ENCODE data around the gene TOMM22.

Gene TOMM22

DNA sequence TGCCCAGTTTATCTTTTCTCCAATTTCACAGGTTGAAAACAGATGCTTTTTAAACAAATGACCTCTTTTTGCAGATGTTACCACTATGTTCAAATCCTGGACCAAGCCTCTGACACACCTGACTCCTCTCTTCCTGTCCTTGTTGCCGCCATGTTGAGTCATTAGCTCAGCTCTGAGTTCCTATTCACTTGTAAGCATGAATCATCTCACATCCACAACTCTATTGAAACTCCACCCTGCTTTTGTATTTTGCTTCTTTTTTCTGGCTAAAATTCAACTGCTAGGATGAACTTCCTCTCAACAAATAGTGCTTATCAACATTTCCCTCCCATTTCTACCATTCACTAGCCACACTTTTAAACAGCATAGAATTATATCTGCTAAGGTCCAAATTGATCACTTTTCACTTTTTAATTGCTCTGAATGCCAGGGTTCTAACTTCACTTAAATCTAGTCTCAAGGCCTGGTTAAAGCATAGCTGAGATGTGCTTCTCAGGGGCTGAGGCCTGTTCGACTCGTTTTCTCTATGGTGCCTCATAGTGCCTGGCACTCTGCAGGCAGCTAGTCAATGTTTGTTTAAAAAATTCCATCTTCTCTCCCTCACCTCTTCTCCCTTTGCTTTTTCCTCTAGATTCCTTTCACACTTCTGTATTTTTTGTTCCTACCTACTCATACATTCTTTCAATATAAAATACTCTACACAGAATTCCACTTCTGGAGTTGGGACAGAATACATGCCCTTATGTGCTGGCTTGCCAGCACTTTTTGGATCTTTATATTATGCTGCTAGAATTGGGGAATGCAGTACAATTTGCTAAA is 15.1 kb downstream of the TOMM22 start:
- DNase-seq (ENCODE audit: low read depth in 2 of 3, low spot score in 1 of 3) = peak in 2 of 3 donors; percentile 22 to 36

DNA sequence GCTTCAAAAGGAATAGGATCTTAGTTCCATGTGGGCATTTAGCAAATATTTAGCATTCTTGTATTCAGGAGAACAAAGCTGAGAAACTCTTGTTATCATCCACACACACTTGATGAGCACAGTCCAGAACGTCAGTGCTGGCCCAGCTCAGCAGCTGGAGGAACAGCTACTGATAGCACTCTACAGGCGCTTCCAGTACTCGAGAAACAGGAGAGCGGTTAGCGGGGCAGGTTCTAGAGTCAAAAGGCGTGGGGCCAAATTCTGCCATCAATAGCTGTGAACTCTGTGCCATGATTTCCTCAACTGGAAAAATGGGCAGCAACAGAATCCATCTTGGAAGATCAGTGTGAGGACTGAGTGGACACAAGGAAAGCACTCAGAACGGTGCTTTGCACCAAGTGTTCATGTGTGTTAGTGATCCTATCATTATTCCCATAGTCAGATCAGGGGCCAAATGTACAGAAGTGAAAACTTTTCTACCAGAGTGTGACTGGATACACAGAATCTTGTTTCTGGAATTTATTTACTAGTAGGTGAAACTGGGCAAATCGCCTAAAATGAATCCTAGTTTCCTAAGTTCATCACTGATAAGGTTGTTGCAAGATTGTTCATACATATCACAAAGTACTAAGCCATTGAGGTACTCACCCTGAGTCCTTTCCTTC is 15.8 kb downstream of the TOMM22 start:
- no peak for DNase-seq (ENCODE audit: low read depth in 2 of 3, low spot score in 1 of 3)

DNA sequence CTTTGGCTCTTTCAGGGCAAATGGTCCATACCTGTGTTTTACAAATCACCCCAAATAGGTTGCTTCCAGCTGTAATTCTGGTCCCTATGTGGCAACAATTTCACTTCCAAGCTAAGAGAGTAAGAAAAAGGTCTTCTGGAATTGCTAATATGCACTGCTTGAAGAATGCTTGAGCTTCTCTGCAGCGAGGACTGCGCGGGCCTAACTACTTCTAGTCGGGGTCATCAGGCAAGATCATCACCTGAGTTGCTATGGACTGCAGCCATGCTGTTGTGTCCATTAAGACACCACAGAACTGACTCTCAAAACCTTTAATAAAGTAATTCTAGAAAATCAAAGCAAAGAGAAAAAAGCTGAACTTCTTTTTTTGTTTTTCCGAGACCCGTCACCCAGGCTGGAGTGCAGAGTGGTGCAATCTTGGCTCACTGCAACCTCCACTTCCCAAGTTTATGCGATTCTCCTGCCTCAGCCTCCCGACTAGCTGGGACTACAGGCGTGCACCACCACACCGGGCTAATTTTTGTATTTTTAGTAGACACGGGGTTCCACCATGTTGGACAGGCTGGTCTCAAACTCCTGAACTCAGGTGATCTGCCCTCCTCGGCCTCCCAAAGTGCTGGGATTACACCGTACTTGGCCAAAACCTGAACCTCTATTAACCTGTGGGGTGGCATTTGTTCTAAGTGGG is 16.8 kb downstream of the TOMM22 start:
- no peak for DNase-seq (ENCODE audit: low read depth in 2 of 3, low spot score in 1 of 3)

DNA sequence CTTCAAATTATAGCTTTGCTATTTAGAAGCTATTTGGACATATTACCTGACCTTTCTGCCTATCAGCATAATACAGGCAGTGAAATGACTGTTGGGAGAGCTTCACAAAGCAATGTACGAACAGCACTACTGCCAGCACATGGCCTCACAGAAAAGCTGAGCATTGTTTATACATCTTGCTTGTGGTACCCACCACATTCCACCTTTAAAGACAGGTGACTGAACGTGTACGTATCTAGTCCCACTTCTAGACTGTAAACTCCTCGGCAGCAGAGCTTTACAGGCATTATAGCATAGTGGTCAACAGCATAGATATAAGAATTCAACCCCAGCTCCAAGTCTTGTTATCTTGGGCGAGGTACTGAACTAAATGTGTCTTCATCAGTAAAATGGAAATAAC is 17.4 kb downstream of the TOMM22 start:
- no peak for DNase-seq (ENCODE audit: low read depth in 2 of 3, low spot score in 1 of 3)

DNA sequence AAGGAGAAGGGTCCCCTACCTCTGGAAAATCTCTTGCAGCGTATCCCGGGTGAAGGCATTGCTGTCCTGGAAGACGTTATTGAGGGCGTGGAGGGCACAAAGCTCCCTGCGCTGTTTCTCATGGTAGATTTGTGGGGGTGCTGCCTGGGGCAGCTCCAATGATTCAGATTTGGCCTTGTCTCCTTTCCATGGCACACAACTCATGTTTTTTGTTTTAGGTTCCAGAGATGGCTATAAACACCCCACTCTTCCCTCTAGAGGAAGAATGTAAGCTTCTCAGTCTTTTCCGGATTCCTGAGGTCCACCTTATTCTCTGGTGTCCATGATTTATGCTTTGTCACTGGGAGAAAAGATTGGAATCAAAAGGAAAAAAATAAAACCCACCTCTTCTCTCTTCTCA is 18.0 kb downstream of the TOMM22 start:
- no peak for DNase-seq (ENCODE audit: low read depth in 2 of 3, low spot score in 1 of 3)

DNA sequence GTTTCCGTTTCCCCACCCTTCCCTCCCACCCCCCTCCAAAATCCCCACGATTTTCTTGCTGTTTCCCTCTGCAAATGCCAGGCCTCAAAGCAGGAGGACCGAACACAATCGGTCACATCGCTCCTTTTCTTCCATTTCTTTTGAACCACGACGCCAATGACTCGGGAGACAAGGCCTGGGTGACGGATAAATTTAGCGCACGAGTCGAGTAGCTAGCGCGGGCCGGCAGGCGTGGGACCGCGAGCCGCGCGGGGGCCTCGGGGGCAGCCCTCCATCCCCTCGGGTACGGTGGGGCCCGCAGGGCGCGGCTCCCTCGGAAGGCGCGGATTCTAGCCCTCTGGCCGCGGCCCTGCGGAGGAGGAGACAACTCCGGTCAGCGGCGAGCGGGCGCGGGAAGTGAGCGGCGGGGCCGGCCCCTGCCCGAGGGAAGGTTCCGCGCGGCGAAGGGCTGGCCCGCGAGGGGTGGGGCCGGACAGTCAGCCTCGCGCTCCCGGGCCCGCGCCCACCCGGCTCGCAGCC is 18.6 kb downstream of the TOMM22 start:
- peak in 1 of 3 donors; percentile 43 for DNase-seq (ENCODE audit: low read depth in 2 of 3, low spot score in 1 of 3)

DNA sequence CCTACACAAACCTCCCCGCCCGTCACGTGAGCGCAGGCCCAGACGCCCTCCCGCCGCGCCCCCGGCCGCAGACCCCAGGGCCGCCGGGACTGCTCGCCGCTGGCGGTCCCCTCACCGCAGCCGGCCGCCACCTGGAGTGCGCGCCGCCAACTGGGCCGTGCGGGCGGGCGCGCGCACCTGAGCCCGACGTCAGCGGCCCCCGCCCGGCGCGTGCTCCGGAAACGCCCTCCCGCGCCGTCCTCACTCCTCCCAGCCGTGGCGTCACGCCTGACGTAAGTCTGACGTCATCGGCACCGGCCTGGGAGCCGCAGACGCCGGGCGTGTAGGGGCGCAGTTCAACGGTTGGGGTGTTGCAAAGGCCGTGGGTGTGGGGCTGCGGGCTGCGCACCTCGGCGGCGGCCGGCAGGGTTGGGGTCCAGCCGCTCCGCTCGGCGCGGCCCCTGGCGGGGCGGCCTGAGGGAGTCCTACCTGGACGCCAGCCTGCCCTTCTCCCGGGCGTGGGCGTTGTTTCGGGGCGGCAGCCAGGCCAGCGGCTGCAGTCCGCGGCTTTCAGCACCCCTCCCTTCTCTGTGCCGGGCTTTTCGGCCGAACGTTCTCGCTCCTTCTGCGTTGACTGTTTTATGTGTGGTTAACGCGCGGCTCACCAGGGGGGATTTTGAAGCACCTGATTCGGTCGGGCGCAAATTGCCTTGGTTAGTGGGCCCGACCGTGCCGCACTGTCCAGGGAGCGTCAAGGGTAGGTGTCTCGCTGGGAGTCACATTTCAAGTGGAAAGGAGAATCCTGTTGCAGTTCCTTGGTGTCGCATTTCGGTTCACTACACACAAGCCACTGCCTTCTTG is 19.3 kb downstream of the TOMM22 start, which contains the start of gene JOSD1:
Gene JOSD1, minus strand, starts transcription at position 155 of the 840 bp plus-strand sequence. CDS start 956 bp downstream, outside the sequence.
- DNase-seq (ENCODE audit: low read depth in 2 of 3, low spot score in 1 of 3) = peak; percentile 94 to 99 (median 95)

DNA sequence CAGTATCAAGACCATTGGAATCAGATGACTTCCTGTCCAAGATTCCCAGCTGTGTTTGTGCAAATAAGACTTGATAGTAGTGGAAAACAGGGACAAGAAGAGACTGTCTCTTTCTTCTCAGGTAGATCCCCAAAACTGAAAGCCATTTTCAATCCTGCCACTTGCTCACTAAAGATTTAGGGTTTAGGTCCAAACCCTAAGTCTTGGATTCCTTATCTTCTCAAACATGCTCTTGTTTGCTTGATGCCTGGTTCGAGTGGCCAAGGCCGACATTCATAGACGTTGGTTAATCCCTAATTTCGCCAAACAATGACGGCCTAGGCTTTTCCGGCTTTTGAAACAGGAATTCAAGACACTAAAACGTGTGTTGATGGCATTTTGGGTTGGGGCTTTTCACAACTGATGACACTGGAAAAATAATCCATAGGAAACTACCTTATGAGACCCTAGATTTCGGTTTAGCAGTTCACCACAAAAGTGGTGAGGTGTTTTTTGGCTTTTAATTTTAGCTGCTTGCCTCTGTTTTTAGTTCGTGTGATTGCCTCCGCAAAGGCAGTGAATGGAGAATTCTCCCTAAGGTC is 23.0 kb downstream of the TOMM22 start:
- no peak for DNase-seq (ENCODE audit: low read depth in 2 of 3, low spot score in 1 of 3)

DNA sequence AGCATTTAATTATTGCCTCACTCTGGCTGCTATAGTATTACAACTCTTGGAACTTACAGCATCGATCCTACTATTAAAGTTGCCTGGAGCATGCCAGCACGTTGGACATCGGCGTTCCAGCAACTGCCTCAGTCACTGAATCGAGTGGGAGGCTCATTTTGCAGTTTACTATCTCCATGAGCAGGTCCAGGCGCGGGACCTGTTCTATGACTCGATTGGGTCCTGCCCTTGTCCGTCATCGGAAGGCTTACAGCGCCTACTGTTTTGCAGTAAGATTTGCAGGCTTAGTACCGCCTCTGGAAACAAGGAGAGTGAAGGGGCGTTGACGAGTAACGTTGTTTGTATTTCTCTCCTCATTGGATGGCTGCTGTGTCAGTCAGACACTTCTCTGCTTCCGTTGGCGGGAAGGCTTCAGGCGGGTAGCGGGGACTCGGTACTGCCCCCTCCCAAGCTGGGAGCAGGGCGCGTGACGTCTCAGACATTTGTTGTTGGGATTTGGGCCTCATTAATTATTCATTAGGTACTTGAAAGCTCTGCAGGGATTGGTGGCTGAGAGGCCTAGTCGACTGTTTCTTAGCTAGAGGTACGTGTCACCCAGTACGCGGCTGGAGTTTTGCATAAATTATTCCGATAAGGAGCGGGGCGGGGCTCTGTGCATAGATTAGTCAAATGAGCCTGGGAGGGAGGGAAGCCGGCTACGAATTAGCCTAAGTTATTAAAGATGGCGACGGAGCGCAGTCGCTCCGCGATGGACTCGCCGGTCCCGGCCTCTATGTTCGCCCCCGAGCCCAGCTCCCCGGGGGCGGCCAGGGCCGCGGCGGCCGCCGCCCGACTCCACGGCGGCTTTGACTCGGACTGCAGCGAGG is 23.7 kb downstream of the TOMM22 start, which contains the start of gene GTPBP1:
Gene GTPBP1, plus strand, starts transcription at position 710 of the 866 bp plus-strand sequence. Its CDS starts 12 bp downstream, at position 722.
- peak; percentile 94 to 99 (median 96) for DNase-seq (ENCODE audit: low read depth in 2 of 3, low spot score in 1 of 3)

DNA sequence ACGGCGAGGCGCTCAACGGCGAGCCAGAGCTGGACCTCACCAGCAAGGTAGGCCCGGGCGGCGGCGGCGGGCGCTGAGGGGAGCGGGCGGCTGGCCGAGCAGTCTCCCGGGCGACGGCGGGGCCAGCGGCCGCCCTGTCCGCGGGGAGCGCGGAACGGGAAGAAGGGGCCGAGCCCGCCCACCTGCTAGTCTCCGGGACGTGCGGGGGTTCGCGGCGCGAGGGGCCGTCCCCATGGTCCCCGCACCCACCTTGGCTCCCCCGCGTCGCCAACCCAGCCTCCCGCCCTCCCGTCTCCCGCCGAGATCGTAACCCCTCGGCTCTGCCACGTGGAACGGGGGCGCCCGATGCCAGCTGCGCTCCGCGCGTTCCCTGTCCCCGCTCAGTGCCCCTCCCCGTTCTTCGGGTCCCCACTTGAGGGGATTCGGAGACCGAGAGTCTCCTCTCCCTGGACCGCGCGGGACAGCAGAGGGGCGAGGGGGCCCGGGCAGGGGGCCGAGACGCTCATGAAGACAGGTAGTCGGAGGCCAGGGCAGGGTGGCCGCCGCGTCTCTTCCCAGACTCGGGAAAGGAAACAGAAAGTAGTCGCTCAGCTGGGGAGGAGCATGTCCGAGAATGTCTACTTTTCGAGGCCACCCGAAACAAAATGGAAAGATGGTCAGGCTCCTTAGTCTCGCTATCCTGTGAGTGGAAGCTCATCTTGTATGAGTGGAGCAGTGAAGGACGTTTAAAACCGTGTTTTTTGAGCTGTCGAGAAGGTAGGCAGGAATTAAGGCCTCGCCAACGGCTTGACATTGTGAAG is 24.5 kb downstream of the TOMM22 start:
- peak in 1 of 3 donors; percentile 23 for DNase-seq (ENCODE audit: low read depth in 2 of 3, low spot score in 1 of 3)

DNA sequence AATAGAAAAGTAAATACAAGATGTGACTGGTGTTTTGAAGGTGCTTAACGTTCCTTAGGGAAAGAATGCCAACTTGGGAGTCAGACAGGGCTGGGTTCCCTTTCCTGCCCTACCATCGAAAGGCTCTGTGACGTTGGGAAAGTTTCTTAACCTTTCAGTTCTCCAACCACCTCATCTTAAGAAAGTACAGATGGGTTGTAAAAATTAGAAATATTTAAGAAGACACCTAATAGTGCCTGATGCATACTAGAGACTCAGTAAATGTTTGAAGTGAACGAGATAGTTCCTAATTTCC is 25.1 kb downstream of the TOMM22 start:
- no peak for DNase-seq (ENCODE audit: low read depth in 2 of 3, low spot score in 1 of 3)

DNA sequence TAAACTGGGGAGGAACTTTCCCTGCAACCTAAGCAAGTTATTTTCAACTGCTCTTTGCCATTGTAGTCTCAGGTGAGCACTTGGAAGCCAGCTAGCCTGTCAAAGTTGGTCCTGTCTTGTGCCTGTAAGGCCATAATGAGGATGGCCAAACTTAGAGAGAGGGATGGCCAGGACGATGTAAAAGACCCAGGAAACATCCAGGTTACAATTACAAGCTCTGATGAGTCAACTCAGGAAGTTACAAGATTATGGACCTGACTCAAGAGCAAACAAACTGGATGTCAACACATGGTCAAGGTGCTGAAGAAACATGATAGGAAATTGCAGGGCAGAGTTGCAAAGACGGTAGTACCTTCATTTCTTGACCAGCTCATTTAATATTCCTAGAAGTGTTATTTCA is 25.6 kb downstream of the TOMM22 start:
- no peak for DNase-seq (ENCODE audit: low read depth in 2 of 3, low spot score in 1 of 3)

DNA sequence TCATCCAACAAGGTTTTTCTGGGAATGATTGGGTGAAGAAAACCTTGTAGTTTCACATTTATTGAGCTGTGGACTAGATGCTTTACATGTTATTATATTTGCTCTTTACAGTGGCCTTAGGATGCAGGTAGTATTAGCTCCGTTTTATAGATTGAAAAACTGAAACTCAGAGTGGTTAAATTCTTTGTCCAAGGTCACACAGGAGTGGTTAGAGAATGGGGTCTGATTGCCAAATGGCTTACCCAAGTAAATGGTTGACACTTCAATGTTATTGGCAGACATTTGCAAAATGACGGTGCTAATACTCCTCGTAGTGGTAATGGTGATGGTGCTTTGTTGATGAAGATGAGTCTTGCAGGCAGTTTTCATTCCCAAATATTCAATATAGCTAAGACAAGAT is 26.2 kb downstream of the TOMM22 start:
- DNase-seq (ENCODE audit: low read depth in 2 of 3, low spot score in 1 of 3) = no peak

DNA sequence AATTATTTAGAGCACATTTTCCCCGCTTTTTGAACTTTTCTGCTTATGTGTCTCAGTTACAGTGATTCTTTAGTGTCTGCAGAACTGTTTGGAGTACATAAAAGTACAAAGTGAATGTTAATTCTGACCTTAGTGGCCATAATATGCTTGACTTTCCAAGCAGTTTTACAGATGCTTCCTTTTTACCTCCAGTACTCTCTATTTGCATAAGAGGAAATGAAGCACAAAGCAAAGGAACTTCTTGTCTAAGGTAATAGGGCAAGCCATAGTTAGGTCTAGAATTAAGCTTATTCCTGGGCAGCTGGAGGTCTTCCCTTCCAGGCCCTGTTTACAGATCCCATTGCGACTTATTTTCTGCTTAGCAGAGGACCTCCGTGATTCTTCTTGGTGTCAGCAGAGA is 27.5 kb downstream of the TOMM22 start:
- DNase-seq (ENCODE audit: low read depth in 2 of 3, low spot score in 1 of 3) = no peak

DNA sequence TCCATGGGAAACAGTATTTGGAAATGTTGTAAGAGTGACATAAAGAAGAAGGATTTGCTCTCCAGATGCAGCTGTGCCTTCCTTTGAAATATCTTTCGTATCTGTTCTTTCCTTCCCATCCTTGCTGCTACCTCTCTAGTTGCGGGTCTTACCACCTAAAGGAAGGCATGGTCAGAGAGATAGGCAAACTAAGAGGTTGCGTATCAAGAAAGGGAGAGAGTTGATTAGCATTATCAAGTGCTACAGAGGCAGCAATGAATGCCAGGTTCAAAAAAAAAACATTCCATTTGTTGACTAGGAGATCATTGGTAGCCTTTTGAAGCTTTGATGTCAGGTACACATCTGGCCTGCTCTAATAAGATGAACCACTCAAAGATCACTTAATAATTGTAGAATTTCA is 28.6 kb downstream of the TOMM22 start:
- DNase-seq (ENCODE audit: low read depth in 2 of 3, low spot score in 1 of 3) = no peak

DNA sequence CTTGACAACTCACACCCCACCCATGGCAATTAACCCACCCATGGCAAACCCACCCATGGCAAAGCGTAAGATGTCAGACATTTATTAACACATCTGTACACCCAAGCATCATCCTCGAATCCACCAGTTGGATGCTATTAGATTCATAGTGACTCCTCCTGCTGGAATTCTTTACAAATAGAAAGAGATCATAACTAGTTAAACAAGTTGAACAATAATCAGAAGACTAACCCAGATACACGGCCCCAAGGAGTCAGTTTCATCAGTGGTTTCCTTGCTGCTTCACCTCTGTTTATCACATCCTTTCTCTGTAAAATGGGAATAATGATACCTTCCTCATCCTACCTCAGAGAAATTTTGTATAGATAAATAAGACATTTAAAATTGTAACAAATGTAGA is 29.1 kb downstream of the TOMM22 start:
- DNase-seq (ENCODE audit: low read depth in 2 of 3, low spot score in 1 of 3) = no peak

DNA sequence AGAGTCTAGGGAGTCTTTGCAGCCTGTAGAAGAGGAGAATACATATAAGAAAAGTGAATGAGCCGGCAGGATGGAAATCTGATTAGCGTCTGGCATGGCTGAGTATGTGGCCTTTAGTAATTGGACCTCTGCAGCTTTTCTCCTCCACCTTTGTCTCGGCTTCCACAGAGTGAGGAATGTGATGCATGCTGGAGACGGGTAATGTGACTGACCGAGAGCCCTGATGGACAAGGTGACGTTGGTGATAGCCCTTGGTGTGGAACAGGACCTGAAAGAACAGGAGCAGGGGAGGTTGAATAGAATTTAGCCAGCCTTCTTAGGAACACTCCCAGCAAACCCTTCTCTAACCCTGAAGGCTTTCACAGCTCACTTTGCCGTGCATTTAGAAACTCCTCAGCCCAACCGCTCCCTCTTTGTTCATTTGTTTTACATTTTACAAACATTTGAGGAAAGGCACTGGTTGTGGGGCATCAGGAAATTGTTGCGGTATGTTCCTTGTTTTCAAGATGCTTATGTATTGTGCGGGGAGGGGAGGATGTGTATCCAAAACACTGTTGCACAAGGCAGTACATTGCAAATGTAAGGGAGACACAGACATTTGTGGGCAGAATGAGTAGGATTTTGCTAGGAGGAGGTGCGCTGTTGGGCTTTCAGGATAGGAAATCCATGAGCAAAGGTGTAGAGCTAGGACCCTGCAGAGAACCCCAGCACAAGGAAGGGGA is 30.9 kb downstream of the TOMM22 start:
- no peak for DNase-seq (ENCODE audit: low read depth in 2 of 3, low spot score in 1 of 3)

DNA sequence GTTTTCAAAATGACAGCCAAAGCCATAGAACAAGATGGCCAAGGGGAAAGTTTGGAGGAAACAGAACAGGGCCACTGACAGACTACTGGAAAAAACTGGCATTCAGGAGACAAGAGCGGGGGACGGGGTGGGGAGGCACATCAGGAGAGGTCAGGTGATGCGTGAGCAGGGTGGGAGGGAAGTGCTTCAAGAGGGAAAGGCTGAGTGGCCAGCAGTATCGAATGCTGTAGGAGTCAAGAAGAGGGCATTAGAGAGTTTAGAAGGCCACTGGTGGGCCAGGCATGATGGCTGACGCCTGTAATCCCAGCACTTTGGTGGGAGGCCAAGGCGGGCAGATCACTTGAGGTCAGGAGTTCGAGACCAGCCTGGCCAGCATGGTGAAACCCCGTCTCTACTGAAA is 32.2 kb downstream of the TOMM22 start:
- no peak for DNase-seq (ENCODE audit: low read depth in 2 of 3, low spot score in 1 of 3)

Measured in stimulated activated CD4-positive, alpha-beta T cell treated with anti-CD3 and anti-CD28 coated beads, Interleukin-12 subunit alpha, Interleukin-12 subunit beta, amount 100 ng/mL, for 48 hours (primary cell).